WTC11 (cell line): ENCODE data around the gene GRB10. TPM values are rescaled to one million over a fixed set of nuclear protein-coding genes. Genes with fewer than 3 reads are reported as not detected.

Source experiments
- ATAC-seq: fragments of 200-7000 bp; cut with Tn5 transposase; 2 replicates; pipeline ENCODE4 v1.10.0; 2021; ENCODE audit warnings: mild to moderate bottlenecking, moderate library complexity
- CTCF ChIA-PET: fragments of 300-600 bp; sonication (Branson Sonifier 250); formaldehyde crosslinking; loops from one replicate; lab custom pipeline; 2021; ENCODE audit warnings: antibody characterized with exemption; lab: Charles Lee
- POLR2A ChIA-PET: fragments of 350-600 bp; sonication (Branson Sonifier 250); formaldehyde crosslinking; loops from one replicate; lab custom pipeline; 2021; ENCODE audit warnings: antibody characterized with exemption; lab: Charles Lee
- DNase-seq: peaks from one replicate; pipeline ENCODE4 v3.0.0; 2021; ENCODE audit warnings: low spot score
- H3K27ac Mint-ChIP-seq: 2 replicates; pipeline ENCODE4 v1.8.0; 2021; ENCODE audit warnings: mixed read lengths
- H3K27me3 Mint-ChIP-seq: 2 replicates; pipeline ENCODE4 v1.8.0; 2021; ENCODE audit warnings: low read depth, mild to moderate bottlenecking, moderate library complexity, mixed read lengths
- H3K36me3 Mint-ChIP-seq: 2 replicates; pipeline ENCODE4 v1.8.0; 2021; ENCODE audit warnings: mixed read lengths
- H3K4me1 Mint-ChIP-seq: 2 replicates; pipeline ENCODE4 v1.8.0; 2022; ENCODE audit warnings: mixed read lengths
- H3K4me3 Mint-ChIP-seq: 2 replicates; pipeline ENCODE4 v1.8.0; 2021; ENCODE audit warnings: mild to moderate bottlenecking, moderate library complexity, mixed read lengths
- H3K9me3 Mint-ChIP-seq: 2 replicates; pipeline ENCODE4 v1.8.0; 2021; ENCODE audit warnings: mixed read lengths
- ATF3 ChIP-seq: sonication (generic); formaldehyde crosslinking; conservative IDR thresholded peaks from 2 replicates; pipeline ENCODE4 v1.8.1; 2022; ENCODE audit warnings: mild to moderate bottlenecking, missing genetic modification reagents
- CBFB ChIP-seq: sonication (generic); formaldehyde crosslinking; IDR thresholded peaks from 2 replicates; pipeline ENCODE4 v1.8.1; 2022; ENCODE audit warnings: mild to moderate bottlenecking, low read depth, missing genetic modification reagents
- GTF2I ChIP-seq: fragments of 250-450 bp; sonication (Bioruptor Pico); conservative IDR thresholded peaks from 2 replicates; pipeline ENCODE4 v1.4.0; 2021; ENCODE audit warnings: mild to moderate bottlenecking
- HMGXB4 ChIP-seq: sonication (generic); formaldehyde crosslinking; IDR thresholded peaks from 2 replicates; pipeline ENCODE4 v1.8.1; 2023; ENCODE audit warnings: mild to moderate bottlenecking, moderate library complexity, missing genetic modification reagents
- KAT7 ChIP-seq: sonication (generic); formaldehyde crosslinking; IDR thresholded peaks from 2 replicates; pipeline ENCODE4 v1.8.1; 2023; ENCODE audit warnings: missing genetic modification reagents, mild to moderate bottlenecking, borderline replicate concordance
- MYBL2 ChIP-seq: sonication (generic); formaldehyde crosslinking; IDR thresholded peaks from 2 replicates; pipeline ENCODE4 v1.8.1; 2023; ENCODE audit warnings: mild to moderate bottlenecking, moderate library complexity, missing genetic modification reagents
- NFATC4 ChIP-seq: fragments of 250-450 bp; sonication (Bioruptor Pico); IDR thresholded peaks from 2 replicates; pipeline ENCODE4 v1.9.0; 2021; ENCODE audit warnings: mild to moderate bottlenecking
- NR1H2 ChIP-seq: sonication (generic); formaldehyde crosslinking; IDR thresholded peaks from 2 replicates; pipeline ENCODE4 v1.9.0; 2021; ENCODE audit warnings: mild to moderate bottlenecking, moderate library complexity, missing genetic modification reagents
- NR2C2 ChIP-seq: sonication (generic); formaldehyde crosslinking; IDR thresholded peaks from 2 replicates; pipeline ENCODE4 v1.8.0; 2022; ENCODE audit warnings: mild to moderate bottlenecking, missing genetic modification reagents
- PRRX2 ChIP-seq: fragments of 250-450 bp; sonication (Bioruptor Pico); IDR thresholded peaks from 2 replicates; pipeline ENCODE4 v1.8.0; 2021; ENCODE audit warnings: mild to moderate bottlenecking
- SMAD4 ChIP-seq: sonication (generic); formaldehyde crosslinking; IDR thresholded peaks from 2 replicates; pipeline ENCODE4 v1.8.0; 2022; ENCODE audit warnings: mild to moderate bottlenecking, missing genetic modification reagents
- SOX15 ChIP-seq: fragments of 250-450 bp; sonication (Bioruptor Pico); IDR thresholded peaks from 2 replicates; pipeline ENCODE4 v1.9.0; 2021; ENCODE audit warnings: mild to moderate bottlenecking
- TEAD4 ChIP-seq: sonication (generic); formaldehyde crosslinking; IDR thresholded peaks from 2 replicates; pipeline ENCODE4 v1.8.0; 2022; ENCODE audit warnings: mild to moderate bottlenecking, missing genetic modification reagents
- TP53 ChIP-seq: sonication (generic); formaldehyde crosslinking; IDR thresholded peaks from 2 replicates; pipeline ENCODE4 v1.8.1; 2023; ENCODE audit warnings: mild to moderate bottlenecking, missing genetic modification reagents
- ZNF263 ChIP-seq: sonication (generic); formaldehyde crosslinking; IDR thresholded peaks from 2 replicates; pipeline ENCODE4 v1.8.1; 2022; ENCODE audit warnings: low read depth, mild to moderate bottlenecking, moderate library complexity, missing genetic modification reagents
- ZNF281 ChIP-seq: sonication (generic); formaldehyde crosslinking; IDR thresholded peaks from 2 replicates; pipeline ENCODE4 v1.8.0; 2023; ENCODE audit warnings: mild to moderate bottlenecking, missing genetic modification reagents
- total RNA-seq: library from RNA; stranded (reverse); gene quantifications from 3 replicates; pipeline ENCODE4 v1.2.3, GENCODE V29; 2021
- TF ChIP-seq, protein P1 (sequence below): sonication (generic); formaldehyde crosslinking; IDR thresholded peaks from 2 replicates; pipeline ENCODE4 v1.8.0; 2022; ENCODE audit warnings: mild to moderate bottlenecking, missing genetic modification reagents
- TF ChIP-seq, protein P2 (sequence below): sonication (generic); formaldehyde crosslinking; conservative IDR thresholded peaks from 2 replicates; pipeline ENCODE4 v1.8.1; 2023; ENCODE audit warnings: mild to moderate bottlenecking, low read depth, missing genetic modification reagents, moderate library complexity

Gene GRB10
- total RNA-seq, 1 experiment from 2014 or later: 103 TPM

DNA sequence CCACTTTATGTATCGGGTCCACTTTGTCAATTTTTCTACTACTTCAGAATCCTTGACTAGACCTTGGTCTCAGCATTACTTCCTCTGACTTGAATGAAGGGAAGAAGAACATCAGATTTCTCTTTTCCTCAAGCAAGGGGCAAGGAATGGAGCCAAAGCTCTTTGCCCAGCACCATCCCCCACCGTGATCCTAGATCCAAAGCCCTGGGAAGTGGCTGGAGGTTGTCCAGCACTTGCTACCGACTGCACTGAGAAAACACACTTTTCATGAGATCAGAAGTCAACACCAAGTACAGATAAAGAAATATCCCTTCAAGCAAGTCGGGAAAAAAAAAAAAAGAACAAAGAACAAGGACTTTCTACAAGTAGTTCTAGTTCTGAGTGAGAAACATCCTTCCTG lies 115.4 kb downstream of the GRB10 start:
- DNase-seq (no peak), ATAC-seq (no peak)
- Mint-ChIP-seq H3K4me1 (no peaks in the 10 kb centered on the region), H3K27me3 (no peaks in the 10 kb centered on the region), H3K27ac (peak overlapping the region; percentile 46; the same call in 1 of the 2 replicates), H3K36me3 (peaks cover 36% of the 10 kb centered on the region), H3K4me3 (no peak overlapping the region), H3K9me3 (peaks cover 4% of the 10 kb centered on the region)
- CTCF ChIA-PET: no interaction called here
- TF ChIP-seq TP53 (CRISPR knock-in tag): no peak
- POLR2A ChIA-PET: no interaction called here

DNA sequence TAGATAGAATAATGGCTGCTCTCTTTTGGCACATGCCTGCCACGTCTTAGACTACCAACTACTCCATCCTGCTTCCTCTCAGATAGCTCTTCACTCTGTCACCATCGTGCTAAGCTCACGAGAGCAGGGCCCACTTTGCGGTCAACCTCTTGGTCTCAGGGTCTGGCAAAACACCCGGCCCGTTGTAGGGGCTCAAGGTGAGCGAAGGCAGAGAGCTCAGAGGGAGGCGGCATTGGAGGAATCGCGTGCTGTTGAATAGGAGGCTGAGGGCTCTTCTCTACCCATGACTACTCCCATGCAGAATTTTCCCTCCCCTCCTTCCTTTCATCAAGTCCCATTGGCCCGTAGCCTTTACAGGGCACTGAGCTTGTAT lies 116.6 kb downstream of the GRB10 start:
- Mint-ChIP-seq H3K36me3 (peaks cover 36% of the 10 kb centered on the region), H3K4me3 (no peak overlapping the region), H3K9me3 (peaks cover 4% of the 10 kb centered on the region), H3K4me1 (no peaks in the 10 kb centered on the region), H3K27ac (peak overlapping the region; percentile 20; the same call in 1 of the 2 replicates), H3K27me3 (no peaks in the 10 kb centered on the region)
- ChIA-PET CTCF (no interaction called here), POLR2A (no interaction called here)
- ATAC-seq (no peak), DNase-seq (no peak)
- TF ChIP-seq NFATC4 (CRISPR knock-in tag) (no peak), SMAD4 (CRISPR knock-in tag) (no peak), HMGXB4 (no peak), NR2C2 (CRISPR knock-in tag) (no peak), NR1H2 (no peak), ATF3 (CRISPR knock-in tag) (no peak), TEAD4 (CRISPR knock-in tag) (no peak), CBFB (CRISPR knock-in tag) (no peak), ZNF281 (CRISPR knock-in tag) (no peak), SOX15 (CRISPR knock-in tag) (no peak), TP53 (CRISPR knock-in tag) (no peak), PRRX2 (no peak), GTF2I (CRISPR knock-in tag) (no peak), ZNF263 (no peak), KAT7 (CRISPR knock-in tag) (no peak), MYBL2 (CRISPR knock-in tag) (no peak)
- TF ChIP-seq, protein P1, sequence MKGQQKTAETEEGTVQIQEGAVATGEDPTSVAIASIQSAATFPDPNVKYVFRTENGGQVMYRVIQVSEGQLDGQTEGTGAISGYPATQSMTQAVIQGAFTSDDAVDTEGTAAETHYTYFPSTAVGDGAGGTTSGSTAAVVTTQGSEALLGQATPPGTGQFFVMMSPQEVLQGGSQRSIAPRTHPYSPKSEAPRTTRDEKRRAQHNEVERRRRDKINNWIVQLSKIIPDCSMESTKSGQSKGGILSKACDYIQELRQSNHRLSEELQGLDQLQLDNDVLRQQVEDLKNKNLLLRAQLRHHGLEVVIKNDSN (CRISPR knock-in tag): no peak
- TF ChIP-seq, protein P2, sequence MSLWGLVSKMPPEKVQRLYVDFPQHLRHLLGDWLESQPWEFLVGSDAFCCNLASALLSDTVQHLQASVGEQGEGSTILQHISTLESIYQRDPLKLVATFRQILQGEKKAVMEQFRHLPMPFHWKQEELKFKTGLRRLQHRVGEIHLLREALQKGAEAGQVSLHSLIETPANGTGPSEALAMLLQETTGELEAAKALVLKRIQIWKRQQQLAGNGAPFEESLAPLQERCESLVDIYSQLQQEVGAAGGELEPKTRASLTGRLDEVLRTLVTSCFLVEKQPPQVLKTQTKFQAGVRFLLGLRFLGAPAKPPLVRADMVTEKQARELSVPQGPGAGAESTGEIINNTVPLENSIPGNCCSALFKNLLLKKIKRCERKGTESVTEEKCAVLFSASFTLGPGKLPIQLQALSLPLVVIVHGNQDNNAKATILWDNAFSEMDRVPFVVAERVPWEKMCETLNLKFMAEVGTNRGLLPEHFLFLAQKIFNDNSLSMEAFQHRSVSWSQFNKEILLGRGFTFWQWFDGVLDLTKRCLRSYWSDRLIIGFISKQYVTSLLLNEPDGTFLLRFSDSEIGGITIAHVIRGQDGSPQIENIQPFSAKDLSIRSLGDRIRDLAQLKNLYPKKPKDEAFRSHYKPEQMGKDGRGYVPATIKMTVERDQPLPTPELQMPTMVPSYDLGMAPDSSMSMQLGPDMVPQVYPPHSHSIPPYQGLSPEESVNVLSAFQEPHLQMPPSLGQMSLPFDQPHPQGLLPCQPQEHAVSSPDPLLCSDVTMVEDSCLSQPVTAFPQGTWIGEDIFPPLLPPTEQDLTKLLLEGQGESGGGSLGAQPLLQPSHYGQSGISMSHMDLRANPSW: no peak
